Suppressor macrophage treated with lipopolysaccharide for 1 hour (primary cell): ENCODE data around the gene MRPL14.

Experiments used
- DNase-seq, 3 donors: peaks; one replicate each; pipeline ENCODE4 v3.0.0-alpha.2; 2020 to 2022

MRPL14 gene

GRCh38 chr6:44078219-44078826, 48.9 kb downstream of the MRPL14 start:
- DNase-seq: no peak

- no peak for DNase-seq
Measured at GRCh38 chr6:44077214-44077946, 49.9 kb downstream of the MRPL14 start.

- peak in 2 of 3 donors; percentile 46 to 69 for DNase-seq
Measured at GRCh38 chr6:44076356-44077213, 50.7 kb downstream of the MRPL14 start.

DNA sequence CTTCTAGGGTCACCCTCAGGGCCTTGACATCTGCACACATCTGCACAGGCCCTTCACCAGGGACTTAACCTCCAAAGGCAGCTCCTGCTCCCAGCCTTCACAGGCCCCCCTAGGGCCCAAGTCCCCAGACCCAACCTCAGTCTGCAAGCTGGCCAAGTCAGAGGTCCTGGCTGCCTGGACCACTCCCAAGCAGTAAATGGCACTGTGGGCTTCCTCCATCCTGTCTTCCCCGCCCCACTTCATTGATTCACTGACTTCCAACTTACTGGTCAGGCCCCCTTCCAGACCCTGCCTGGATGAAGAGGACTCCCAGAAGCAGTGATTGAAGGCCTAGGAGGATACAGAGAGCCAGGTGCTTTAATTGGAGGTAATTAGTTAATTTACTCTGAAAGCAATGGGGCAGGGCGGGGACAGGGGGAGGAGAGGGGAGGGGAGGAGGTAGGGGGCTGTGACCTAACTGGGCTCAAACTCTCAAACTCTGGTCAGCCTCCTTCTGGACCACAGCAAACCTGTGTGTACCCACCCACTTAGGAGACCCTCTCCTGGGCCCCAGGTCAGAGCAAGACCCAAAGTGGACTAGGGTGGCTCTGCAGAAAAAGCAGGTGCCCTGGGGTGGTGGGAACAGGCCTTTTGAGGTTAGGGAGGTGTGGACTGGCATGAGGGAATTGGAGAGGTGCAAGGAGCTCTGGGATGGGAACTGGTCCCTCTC, 51.5 kb downstream of the MRPL14 start:
- no peak for DNase-seq

DNA sequence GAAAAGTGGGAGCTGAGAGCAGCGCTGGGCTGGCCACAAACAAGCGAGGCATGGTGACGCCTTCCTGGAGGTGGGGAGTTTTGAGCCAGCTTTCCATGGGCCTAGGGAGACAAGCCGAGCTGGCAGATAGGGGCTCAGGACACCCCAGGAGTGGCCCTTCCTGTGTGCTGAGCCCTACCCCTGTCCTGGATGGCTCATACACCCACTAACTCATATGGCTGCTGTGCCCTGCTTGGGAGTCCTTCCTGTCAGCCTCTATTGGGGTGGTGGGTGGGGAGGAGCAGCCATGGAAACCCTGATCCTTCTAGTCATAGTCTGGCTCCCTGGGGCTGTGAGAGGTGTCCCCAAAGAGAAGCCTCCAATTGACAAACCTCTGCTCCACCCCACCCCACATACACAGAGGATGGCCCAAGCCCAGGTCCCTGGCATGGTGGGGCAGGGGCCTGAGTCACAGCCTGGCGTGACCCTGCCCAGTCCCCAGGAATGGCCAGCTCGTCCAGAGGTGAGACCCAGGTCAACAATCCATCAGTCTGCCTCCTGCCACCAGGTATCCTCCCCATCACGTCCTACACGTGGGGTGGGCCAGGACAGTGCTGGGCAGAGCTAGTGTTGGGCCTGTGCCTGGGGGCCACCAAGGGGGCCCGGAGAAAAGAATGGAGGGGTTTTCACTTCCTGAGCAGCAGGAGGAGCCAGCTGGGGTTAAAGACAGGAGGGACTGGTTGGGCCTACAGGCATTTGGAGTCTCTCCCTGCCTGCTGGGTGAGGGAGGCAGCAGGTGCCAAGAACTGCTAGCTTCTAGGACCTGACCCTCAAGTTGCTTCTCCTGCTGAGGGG, 52.2 kb downstream of the MRPL14 start:
- no peak for DNase-seq

DNA sequence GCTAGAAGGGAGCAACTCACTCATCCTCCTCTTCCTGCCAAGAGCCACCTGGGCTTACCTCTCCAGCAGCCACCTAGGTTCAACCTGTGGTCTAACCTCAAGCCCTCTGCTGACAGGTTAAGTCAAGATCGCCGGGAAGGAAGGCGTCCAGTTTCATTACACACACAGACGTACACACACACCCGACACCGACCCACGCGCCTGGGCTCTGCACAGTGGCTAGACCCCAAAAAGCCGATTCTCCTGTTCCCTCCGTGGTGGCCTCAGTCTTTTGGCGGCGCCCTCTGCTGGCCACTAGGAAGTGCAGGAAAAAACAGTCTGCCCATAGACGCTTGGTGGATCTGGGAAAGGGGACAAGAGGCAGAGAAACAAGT, 52.8 kb downstream of the MRPL14 start:
- DNase-seq: peak; percentile 83 to 88 (median 87)

DNA sequence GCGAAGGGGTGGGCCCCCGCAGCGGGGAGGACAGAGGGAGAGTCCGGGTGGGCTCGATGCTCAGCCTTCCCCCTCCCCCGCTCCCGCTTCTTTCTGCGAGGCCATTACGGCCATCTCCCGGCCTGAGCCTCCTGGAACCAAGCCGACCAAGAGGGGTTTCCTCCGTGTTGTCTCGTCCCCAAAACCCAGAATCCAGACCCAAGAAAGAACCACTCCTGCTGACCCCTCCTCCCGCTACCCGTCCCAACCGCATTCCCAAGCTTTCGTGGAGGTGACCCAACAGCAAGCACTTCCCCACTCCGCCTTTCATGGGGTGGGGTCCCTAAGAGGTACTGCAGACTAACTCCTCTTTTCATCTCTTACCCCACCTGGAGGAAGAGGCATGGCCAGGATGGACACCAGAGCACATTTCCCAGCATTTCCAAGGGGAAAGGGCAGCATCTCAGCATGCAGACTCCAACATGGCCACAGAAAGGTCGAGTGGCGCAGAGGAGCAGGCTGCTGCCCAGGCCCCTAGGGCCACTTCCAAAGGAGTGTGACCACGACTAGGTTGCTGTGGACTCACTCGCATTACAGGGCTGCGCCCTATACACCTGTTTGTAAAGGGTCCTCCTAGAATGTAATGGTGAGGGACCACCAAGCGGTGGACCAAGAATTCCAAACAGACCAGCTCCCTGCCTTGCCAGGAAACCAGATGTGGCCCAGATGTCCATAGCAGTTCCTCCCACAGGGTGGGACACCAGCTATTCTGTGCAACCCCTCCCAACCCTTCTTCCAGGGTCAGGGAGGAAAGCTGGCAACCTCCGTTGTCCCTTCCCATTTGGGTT, 53.4 kb downstream of the MRPL14 start:
- no peak for DNase-seq

DNA sequence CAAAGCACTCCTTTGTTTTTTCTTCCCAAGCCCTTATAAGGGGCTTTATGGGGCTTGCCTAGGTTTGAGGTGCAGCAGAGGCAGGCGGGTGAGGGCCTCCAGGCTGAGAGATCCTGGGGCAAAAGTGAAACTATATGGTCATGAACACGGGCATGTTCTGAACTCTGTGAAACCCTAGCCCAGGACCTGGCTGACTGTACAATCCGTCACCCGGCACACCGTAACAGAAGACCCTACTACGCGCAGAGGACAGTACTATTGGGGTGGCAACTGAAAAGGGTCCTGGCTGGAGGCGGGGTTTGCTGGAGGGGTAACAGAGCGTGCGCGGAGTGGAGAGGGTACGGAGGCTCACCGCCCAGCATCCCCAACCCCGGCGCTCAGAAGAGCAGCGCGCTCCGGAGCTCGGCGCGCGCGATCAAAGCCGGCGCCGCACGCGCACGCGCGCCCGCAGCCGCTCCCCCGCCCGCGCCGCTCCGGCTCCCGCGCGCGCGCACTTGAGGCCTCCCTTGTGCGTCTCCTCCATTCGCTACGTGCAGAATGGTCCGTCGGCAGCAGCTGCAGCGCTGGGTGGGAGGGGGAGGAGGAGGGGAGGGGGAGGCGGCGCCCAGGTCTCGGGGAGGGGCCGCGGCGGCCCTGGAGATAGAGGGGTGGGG, 54.2 kb downstream of the MRPL14 start:
- peak; percentile 72 to 91 (median 81) for DNase-seq

DNA sequence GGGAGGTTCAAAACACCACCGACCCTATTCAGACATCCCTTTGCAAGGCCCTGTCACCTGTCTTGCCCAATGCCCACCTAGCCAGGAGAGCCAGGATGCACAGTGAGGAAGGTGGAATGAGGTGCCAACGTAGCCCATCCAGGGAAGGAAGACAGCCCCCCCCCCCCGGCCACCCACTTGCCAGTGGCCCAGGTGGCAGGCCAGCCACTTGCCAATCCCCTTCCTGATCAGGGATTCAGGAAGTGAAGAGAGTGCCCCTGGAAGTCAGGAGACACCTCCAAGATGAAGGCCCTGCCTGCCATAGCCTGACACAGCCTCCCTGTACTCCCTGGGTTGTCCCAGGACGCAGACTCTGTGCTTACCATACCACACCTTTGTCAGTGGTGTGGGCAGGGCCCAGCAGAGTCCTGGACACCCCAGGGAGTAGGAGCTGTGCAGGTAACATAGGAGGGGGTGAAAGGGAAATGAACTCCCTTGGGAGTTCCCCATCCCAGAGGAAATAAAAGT, 54.7 kb downstream of the MRPL14 start:
- DNase-seq: no peak

DNA sequence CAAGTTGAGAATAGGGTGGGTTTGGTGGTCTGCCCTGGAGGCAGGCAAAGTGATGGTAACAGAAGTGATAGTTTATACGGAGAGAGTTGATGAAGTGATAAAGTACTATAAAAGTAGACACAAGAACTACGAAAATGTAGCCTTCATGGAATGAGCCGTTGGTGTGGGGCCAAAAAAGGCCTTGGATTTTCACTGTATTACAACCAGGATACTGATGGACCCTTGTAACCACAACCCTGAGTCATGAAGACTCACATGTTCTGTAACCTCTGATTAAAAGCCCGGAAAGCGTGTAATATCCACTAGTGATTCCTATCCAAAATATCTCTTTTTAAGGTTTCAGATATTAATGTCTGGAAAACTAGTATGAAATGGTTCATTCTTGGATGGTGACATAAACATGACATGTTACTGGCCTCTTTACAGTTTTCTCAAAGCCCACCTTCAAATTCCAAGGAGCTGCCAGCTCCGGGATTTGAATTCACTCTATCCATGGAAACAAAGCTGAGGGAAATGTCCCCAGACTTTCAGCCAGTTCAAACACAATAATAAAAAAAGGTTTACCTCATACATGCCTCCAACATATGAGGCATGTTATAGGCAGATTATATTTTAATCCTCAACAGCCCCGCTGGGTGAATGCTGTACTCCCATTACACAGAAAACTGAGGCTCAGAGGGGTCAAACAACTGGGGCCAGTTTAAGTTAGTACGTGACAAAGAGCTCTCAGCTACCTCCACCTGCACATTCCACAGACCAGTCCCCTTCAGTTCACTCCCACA, 55.4 kb downstream of the MRPL14 start:
- no peak for DNase-seq

DNA sequence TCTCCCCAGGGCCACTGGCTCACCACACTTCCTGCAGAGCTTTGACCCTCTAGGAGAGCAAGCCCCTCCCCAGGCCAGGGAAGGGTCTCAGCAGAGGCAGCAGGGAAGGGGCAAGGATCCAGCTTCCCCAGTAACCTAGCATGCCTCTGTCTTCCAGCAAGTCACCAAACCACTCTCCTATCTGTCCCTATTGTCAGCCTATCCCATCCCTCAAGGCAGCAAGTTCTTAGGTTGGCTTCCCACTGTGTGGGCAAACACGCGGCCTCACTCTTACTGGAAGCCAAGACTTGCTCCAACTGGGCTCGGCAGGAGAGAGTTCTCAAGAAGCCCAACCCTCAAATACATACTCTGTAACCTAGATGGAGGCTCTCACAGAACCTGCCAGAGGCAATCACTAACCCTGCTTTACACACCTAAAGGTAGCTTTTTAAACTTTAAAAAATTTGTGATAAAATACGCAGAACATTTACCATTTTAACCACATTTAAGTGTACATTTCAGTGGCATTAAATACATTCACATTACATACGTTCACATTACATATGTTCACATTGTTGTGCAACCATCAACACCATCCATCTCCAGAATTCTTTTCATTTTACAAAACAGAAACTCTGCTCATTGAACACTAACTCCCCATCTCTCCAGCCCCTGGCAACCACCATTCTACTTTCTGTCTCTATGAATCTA, 58.5 kb downstream of the MRPL14 start:
- no peak for DNase-seq

- DNase-seq: peak; percentile 45 to 50 (median 46)
Measured at GRCh38 chr6:44067173-44068139, 59.8 kb downstream of the MRPL14 start.

GRCh38 chr6:44066394-44067172, 60.7 kb downstream of the MRPL14 start:
- DNase-seq: peak; percentile 44 to 62 (median 54)

DNA sequence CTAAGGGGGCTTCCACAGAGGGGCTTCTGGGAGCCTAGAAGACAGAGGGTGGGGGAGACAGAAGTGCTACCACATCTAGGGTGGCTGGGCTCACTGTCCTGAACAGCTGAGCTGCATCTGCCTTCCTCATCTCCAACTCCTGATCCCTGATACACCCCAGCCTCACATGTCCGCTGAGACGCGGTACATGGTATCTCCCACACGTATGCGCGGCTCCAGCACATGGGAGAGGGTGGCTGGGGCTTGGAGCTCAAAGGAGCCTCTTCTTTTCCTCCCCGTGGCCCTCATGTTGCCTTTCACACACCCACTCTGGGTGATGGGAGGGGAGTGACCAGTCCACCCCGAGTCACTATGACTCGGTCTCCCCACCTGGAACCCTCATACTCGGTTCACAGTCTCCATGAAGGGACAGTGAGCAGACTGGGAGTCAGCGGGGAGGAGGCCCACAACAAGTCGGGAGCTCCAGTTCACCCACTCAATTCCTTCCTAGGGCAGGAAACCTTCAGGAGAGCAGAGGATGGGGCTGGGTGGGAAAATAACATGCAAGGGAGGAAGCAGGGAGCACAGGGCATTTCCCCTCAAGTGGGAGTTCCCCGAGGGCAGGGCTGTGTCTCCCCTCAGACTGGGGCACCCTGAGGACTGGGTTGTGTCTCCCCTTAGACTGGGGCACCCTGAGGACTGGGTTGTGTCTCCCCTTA, 61.7 kb downstream of the MRPL14 start:
- peak in 2 of 3 donors; percentile 75 to 82 for DNase-seq

DNA sequence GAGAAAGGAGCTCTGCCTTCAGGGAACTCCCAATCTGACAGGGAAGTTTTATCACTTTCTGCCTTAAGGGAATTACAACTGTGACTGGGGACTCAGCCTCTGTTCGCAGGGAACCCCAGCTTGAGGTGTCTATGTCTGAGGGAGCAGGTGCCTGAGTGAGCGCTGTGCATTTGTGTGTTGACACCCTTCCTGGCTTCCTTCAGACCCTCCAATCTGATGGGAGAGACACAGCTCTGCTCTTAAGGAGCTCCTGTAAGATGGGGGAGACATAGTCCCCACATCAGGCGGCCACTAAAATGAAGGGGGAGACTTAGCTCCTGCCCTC, 62.3 kb downstream of the MRPL14 start:
- DNase-seq: no peak
